ENCODE data around the gene ZDHHC5. TPM values are rescaled to one million over a fixed set of nuclear protein-coding genes. Genes with fewer than 3 reads are reported as not detected.

ZDHHC5 gene
- total RNA-seq, 1 donor from 2014 or later = 56.7 TPM

GRCh38 chr11:57624864-57625263 is 43.0 kb upstream of the ZDHHC5 start:
- H3K4me1 Mint-ChIP-seq (ENCODE audit: unreplicated experiment) = peaks cover 18% of the 10 kb centered on the region
- H3K27me3 Mint-ChIP-seq = no peaks in the 10 kb centered on the region
- TF ChIP-seq CTCF (conservative IDR thresholded peaks at IDR 0.05) = no peak
- peaks cover 6% of the 10 kb centered on the region for H3K36me3 Mint-ChIP-seq
- no peak for DNase-seq (ENCODE audit: extremely low spot score, unreplicated experiment)
- no peak overlapping the region for H3K4me3 Mint-ChIP-seq
- peaks cover 4% of the 10 kb centered on the region for H3K9me3 Mint-ChIP-seq
- no peak overlapping the region for H3K27ac Mint-ChIP-seq

GRCh38 chr11:57626895-57627294 is 41.0 kb upstream of the ZDHHC5 start:
- peaks cover 4% of the 10 kb centered on the region for H3K9me3 Mint-ChIP-seq
- H3K27ac Mint-ChIP-seq = no peak overlapping the region
- TF ChIP-seq CTCF (conservative IDR thresholded peaks at IDR 0.05) = no peak
- H3K27me3 Mint-ChIP-seq = no peaks in the 10 kb centered on the region
- peaks cover 6% of the 10 kb centered on the region for H3K36me3 Mint-ChIP-seq
- H3K4me3 Mint-ChIP-seq = no peak overlapping the region
- no peak for DNase-seq (ENCODE audit: extremely low spot score, unreplicated experiment)
- H3K4me1 Mint-ChIP-seq (ENCODE audit: unreplicated experiment) = peaks cover 20% of the 10 kb centered on the region

GRCh38 chr11:57630171-57630570 is 37.7 kb upstream of the ZDHHC5 start:
- peaks cover 14% of the 10 kb centered on the region for H3K4me1 Mint-ChIP-seq (ENCODE audit: unreplicated experiment)
- H3K27ac Mint-ChIP-seq = no peak overlapping the region
- H3K27me3 Mint-ChIP-seq = no peaks in the 10 kb centered on the region
- no peak for TF ChIP-seq CTCF (conservative IDR thresholded peaks at IDR 0.05)
- H3K36me3 Mint-ChIP-seq = no peaks in the 10 kb centered on the region
- H3K4me3 Mint-ChIP-seq = no peak overlapping the region
- DNase-seq (ENCODE audit: extremely low spot score, unreplicated experiment) = no peak
- H3K9me3 Mint-ChIP-seq = peaks cover 4% of the 10 kb centered on the region

GRCh38 chr11:57632116-57632515 is 35.8 kb upstream of the ZDHHC5 start:
- Mint-ChIP-seq H3K27ac (no peak overlapping the region), H3K9me3 (peaks cover 4% of the 10 kb centered on the region), H3K4me1 (ENCODE audit: unreplicated experiment) (peaks cover 19% of the 10 kb centered on the region), H3K27me3 (no peaks in the 10 kb centered on the region), H3K4me3 (no peak overlapping the region), H3K36me3 (no peaks in the 10 kb centered on the region)
- no peak for DNase-seq (ENCODE audit: extremely low spot score, unreplicated experiment)
- TF ChIP-seq CTCF (conservative IDR thresholded peaks at IDR 0.05) = no peak

- peaks cover 4% of the 10 kb centered on the region for H3K9me3 Mint-ChIP-seq
- DNase-seq (ENCODE audit: extremely low spot score, unreplicated experiment) = no peak
- H3K27ac Mint-ChIP-seq = peak overlapping the region; percentile 95
- no peak for TF ChIP-seq CTCF (conservative IDR thresholded peaks at IDR 0.05)
- H3K27me3 Mint-ChIP-seq = no peaks in the 10 kb centered on the region
- no peaks in the 10 kb centered on the region for H3K36me3 Mint-ChIP-seq
- peaks cover 19% of the 10 kb centered on the region for H3K4me1 Mint-ChIP-seq (ENCODE audit: unreplicated experiment)
- H3K4me3 Mint-ChIP-seq = peak overlapping the region; percentile 61
These were observed 34.4 kb upstream of the ZDHHC5 start for GRCh38 chr11:57633394-57634070.
